ENCODE data around the gene YAF2. TPM values are rescaled to one million over a fixed set of nuclear protein-coding genes. Genes with fewer than 3 reads are reported as not detected.
"Not testable (repeated sequence)": the region's sequence is repeated elsewhere in the genome, so short reads cannot be mapped to it uniquely, and the experiment has no call there.

Gene YAF2
- total RNA-seq, 1 donor from 2014 or later, result 18.0 TPM

DNA sequence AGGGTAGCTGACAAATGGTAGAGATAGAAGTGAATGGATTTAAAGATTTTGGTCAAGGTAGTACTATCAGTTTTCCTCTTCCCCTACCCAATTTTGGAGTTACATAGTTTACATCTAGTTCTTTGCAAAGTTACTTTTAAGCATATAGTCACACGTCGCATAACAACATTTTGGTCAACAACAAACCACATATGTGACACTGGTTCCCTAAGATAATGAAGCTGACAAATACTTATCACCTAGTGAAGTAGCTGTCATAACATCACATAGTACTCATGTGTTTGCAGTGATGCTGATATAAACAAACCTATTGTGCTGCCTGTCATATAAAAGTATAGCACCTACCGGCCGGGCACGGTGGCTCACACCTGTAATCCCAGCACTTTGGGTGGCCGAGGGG lies 45.4 kb downstream of the YAF2 start:
- no peak for ATAC-seq

DNA sequence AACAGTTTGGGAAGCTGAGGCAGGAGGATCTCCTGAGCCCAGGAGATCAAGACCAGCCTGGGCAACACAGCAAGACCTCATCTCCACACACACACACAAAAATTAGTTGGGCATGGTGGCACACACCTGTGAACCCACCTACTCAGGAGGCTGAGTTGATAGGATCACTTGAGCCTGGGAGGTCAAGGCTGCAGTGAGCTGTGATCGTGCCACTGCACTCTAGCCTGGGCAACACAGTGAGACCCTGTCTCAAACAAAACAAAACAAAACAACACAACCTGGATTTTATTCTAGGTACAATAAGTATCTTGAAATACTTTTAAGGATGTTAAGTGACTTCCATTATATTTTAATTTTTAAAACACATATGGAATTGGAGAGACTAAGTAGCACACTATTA lies 45.8 kb downstream of the YAF2 start:
- no peak for ATAC-seq

DNA sequence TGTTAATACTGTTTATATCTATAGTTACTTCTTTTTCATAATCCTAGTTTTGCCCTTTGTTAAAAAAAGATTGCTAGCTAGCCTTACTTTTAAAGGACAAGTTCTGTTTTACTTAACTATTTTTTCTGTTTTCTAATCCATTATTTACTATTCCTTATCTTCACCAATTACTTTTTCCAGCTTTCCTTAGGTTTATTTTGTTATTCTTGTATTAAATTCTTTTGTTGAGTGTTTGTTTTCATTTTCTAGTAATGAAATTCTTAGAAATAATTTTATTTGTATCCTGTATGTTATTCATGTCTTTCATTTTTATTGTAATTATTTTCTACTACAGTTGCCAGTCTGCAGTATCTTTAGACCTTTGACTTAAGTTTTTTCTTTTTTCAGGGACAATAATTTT lies 47.7 kb downstream of the YAF2 start:
- no peak for ATAC-seq

DNA sequence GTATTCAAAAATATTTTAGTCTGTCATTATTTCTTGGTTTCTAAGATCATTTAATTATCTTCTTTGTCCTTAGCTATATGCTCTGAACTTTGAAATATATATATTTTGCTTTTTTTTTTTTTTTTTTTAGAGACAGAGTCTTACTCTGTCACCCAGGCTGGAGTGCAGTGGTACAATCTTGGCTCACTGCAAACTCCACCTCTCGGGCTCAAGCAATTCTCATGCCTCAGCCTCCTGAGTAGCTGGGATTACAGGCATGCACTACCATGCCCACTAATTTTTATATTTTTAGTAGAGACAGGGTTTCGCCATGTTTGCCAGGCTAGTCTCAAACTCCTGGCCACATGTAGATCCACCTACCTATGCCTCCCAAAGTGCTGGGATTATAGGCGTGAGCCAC lies 49.8 kb downstream of the YAF2 start:
- ATAC-seq, result not testable (repeated sequence)

DNA sequence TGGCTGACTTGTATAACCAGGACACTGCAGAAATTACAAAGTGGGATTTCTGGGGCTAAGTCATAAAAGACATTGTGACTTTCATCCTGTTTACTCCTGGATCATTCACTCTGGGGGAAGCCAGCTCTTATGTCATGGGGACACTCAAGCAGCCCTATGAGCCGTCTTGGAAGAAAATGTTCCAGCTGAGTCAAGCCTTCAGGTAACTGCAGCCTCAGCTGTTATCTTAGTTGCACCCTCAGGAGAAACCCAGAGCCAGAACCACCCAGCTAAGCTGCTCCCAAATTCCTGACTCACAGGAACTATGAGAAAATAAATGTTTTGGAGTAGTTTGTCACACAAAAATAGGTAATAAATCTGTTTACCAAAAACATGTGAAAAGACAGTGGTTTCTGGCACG lies 50.2 kb downstream of the YAF2 start:
- no peak for ATAC-seq

DNA sequence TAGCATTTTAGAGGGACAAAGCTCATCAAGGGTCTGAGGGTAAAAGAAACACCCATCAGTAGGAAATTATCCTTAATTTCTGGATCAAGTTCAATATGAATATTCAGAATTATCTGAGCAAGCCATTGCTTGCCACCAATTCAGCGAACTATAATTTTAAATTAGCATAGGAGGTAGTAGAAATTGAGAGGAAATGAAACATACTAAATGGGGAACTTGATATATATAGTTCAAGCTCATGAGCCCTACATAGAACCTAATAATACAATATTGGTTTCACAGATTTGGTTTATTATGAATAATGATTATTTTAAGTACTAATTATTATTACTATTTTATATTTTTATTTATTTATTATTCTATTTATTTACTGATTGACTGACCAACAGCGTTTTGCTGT lies 51.3 kb downstream of the YAF2 start:
- ATAC-seq, result no peak

DNA sequence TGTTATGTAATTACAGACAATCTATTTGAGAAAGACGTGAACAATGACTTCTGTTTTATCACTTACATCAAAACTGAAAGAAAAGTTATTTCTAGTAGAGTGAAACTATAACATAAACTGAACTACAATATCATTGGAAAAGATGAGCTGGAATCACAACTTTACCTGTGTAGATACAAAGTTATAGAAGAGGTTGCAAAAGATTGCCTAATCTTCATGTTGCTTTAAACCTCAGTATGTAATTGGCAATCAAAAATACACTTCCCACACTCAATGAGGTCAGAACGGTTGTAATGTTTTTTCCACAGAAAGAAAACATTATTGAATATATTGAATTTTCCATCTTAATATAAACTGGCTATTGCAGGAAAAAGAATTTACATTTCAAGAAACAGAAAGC lies 55.7 kb downstream of the YAF2 start:
- no peak for ATAC-seq

DNA sequence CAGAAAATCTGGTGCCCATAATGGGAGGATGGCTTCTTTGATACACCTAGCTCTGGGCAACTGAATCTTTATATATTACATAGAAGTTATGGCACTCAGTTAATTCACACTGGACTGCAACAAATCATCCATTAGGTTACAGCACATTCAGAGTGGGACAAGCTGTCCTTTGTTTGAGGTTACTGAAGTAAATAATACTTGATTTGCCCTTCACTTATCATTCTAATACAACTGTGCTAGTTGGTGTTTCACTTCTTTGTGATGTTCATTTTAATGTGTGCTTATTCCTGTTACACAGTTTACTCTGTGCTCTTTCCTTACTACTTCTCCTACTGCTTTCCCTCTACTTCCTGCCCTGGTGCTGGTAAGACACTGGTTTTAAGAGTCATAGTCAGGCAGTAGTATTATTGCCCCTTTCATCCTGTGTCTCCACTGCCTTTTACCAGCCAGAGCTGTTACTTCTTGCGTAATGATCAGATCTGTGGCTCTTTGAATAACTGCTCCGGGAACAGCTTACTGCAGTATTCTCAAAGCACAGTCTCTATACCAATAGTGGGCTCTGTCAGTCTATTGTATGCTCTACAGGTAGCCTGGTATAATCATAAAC lies 57.0 kb downstream of the YAF2 start:
- ATAC-seq, result no peak

DNA sequence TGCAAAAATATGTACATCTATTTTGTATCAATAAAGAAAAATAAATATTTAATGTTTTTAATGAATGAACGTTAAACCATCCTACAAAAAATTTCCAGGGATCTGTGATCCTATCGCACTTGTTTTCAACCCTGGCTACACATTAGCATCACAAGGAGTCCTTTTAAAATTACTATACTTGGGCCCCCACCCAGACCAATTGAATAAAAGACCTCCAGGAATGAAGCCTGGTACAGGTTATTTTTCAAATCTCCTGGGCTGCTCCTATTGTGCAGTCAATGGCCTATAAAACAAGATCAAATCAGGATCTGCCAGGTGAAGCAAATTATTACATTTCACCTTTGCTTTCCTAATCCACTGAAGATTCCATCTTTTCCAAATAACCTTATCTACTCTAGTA lies 59.9 kb downstream of the YAF2 start:
- no peak for ATAC-seq

DNA sequence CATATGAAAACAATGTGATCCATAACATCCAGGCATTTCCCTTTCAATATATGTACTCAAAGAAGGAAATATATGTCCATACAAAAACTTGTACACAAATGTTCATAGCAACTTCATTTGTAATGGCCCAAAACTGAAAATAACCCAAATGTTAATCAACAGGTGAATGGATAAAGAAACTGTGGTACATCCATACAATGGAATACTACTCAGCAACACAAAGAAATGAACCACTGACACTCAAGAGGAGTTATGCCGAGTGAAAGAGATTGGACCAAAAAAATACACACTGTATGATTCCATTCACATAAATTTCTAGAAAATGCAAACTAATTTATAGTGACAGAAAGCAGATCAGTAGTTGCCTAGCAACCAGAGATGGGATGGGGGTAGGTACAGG lies 63.1 kb downstream of the YAF2 start:
- ATAC-seq, result no peak

DNA sequence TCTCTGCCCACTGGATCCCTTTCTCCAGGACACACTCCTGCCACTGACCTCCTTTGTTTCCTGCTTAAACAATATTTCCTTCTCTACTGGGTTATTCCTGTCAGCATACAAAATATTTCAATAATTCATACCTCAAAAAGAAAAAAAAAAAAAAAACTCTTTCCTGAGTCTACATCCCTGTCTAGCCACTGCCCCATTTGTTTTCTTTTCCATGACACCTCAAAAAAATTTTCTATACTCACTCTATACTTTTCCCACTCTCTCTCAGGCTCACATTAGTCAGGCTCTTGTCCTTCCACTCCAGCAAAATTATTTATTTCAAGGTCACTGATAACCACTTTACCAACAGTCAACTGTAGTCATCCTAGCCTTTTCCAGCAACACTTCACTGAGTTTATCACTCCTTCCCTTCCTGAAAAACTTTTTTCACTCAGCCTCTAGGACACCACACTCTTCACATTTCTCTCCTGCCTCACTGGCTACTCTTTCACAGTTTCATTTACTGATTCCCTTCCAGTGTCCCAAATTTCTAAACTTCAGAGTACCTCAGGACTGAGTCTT lies 64.0 kb downstream of the YAF2 start:
- no peak for ATAC-seq

DNA sequence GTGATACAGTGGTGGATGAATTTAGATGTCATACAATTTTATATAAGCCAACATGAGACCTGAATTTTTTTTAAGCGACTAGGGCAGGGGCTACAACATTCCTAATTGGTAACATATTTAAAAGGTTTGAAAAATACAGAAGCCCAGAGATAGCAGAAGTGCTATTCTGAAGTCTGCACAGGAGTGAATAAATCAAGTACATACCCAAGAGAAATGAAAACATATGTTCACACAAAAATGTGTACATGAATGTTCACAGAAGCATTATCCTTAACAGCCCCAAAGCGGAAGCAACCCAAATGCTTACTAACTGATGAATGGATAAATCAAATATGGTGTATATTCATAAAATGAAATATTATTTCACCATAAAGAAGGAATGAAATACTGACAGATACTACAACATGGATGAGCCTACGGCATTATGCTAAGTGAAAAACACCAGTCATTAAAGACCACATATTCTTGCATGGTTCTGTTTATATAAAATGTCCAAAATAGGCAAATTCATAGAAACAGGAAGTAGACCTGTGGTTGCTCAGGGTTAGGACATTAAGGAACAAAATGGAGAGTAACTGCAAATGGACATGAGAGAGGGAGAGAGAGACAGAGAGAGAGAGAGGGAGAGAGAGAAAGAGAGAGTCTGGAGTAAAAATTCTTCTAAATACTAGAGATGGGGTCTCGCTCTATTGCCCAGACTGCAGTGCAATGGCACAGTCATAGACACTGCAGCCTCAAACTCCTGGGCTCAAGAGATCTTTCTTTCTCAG lies 65.4 kb downstream of the YAF2 start:
- no peak for ATAC-seq

DNA sequence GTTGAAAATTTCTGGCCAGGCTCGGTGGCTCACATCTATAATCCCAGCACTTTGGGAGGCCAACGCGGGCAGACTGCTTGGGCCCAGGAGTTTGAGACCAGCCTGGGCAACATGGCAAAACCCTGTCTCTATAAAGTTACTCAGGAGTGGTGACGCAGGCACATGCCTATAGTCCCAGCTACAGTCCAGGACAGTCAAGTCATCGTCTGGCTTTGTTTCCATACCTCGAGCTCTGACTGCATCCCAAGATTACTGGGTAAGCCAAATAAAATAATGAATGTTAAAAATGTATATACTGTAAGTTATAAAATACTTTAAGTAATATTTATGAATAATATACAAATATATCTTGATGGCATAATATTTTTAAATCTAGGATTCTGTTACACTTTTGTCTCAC lies 70.3 kb downstream of the YAF2 start:
- ATAC-seq, result no peak

DNA sequence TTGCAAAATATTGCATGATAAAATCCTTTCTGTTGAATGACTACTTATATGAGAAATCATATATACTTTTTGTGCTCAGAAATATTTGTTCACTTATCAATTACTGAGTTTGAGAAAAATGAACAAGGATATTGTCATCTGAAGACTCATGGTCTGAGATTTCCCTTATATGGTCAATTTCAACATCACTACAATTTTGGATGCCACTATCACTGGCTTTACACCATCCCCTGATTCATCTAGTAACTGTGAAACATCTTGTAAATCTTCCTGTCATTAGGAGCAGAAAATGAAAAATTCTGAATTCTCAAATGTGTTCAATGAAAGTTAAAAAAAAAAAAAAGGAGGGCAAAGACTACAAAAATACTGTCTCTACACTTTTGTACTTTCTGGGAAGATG lies 71.5 kb downstream of the YAF2 start:
- no peak for ATAC-seq

DNA sequence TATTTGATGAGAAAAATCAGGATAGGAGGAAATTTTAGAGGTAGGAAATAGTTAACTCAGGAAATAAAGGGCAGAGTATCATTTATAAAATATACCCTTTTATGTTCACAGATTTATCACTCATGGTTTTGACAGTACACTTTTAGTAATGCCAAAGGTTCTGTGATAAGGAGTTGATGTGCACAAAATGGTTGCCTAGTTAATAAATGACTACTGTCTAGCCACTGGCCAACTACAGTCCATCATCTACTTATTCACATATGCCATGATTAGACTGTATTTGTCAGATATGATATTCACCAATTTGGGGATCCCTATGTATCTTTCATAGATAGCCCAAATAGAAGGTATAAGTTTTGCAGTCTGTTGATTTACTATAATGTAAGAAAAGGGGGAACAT lies 74.1 kb downstream of the YAF2 start:
- no peak for ATAC-seq

DNA sequence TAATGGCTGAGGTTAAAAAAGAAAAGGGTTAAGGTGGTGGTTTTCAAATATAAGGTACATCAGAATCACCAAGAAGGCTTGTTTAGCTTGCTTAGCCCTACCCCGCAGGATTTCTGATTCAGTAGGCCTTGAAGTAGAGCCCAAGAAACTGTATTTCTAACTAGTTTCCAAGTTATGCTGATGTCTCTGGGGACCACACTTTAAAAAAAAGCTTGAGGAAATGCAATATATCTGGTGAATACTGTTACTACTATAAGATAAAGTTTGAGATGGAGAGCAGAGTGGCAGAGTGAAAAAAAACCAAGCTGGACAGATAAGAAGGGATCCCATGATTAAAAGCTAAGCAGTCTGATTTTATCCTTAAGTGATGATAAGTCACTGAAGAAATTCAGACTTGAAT lies 75.1 kb downstream of the YAF2 start:
- ATAC-seq, result no peak

DNA sequence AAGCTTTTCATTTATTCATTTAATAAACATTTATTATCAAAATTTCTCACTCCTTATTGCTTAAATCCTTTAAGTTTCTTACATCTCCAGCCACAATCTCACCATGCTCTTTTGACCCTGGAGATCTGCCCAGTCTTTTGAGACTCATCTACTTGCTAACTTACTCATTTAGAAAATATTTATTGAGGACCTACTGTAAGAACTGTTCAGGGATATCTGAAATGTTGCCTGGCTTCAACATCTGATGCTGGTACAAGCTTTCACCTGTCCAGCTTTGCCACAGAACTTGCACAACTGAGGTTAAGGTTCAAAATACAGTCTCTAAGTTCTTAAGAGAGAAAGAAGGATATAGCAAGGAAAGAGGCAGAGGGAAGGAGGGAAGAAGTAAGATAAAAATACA lies 75.9 kb downstream of the YAF2 start:
- no peak for ATAC-seq

DNA sequence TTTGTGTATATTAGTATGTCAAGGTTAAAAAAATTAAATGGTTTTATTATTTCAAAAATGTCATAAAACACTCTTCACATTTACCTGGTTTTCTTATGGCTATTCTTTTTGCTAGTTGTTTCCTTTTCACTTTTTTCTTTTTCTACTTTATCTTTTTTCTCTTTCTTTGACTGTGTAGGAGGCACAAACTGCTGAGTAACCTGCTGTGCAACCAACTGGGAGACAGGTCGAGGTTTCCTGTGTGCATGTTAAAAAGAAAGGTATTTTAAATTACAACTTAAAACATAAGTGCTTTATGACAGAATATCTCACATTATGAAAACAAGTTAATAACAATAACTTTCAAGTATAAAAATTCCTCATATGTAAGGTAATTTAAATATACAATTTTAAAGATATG lies 76.5 kb downstream of the YAF2 start:
- no peak for ATAC-seq

DNA sequence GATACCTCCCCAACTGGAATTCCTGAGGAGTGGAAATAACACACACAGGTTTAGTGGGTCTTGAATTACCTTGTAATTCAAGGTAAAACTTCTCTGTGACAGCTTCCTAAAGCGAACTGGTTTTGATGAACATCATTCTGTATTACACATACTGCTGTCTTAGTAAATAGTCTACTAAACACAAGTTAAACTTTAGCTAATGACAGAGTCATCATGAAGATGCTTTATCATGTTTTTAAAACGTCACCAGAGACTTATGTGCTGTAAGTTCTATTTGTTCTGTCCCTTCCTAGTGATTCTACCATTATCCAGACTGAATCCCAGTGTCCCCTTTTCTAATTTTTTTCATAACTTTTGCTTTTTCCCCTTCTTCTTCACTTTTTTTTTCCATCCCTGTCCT lies 81.8 kb downstream of the YAF2 start:
- no peak for ATAC-seq

DNA sequence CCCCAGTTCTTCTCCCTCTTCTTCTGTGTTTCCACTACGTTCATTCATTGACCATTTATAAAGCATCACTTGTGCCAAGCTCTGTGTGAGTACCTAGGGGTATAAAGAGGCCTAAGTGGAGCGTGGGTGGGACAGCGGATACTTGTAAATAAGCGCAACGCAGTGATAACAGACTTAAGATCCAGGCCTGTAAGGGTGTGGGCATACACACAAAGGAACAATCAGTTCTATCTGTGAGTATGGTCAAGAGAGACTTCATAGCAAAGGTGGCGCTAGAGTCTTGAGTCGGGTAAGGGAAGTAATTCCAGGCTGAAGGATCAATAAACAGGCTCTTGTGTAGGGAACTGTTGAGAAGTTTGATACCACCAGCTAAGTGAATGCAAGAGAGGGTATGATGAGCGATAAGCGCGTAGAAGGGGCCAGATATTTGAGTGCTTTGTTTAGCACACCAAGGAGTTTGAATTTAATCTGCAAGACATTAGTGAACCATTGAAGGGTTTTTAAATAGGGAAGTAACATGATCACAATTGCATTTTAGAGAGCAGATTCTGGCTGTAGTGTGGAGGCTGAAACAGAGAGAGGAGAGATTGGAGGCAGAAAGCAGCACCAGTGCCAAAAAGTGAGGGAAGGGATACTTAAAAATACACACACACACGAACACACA lies 92.4 kb downstream of the YAF2 start:
- no peak for ATAC-seq

DNA sequence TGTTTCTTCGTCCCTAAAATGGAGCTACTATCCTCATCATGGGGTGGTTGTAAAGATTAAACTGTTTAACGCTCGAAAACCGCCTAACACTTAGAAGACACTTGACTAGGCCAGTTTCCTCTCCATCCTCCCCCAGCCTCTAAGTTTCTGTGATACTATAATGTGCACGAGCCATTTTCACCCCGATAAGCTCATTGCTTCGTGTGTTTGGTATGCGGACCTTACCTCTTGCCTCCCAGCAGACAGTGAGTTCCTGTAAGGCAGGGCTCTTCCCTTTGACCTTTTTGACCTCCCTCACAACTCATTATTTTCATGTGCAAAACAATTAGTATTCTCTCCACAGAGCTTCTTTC lies 92.9 kb downstream of the YAF2 start:
- peak; percentile 4 for ATAC-seq

DNA sequence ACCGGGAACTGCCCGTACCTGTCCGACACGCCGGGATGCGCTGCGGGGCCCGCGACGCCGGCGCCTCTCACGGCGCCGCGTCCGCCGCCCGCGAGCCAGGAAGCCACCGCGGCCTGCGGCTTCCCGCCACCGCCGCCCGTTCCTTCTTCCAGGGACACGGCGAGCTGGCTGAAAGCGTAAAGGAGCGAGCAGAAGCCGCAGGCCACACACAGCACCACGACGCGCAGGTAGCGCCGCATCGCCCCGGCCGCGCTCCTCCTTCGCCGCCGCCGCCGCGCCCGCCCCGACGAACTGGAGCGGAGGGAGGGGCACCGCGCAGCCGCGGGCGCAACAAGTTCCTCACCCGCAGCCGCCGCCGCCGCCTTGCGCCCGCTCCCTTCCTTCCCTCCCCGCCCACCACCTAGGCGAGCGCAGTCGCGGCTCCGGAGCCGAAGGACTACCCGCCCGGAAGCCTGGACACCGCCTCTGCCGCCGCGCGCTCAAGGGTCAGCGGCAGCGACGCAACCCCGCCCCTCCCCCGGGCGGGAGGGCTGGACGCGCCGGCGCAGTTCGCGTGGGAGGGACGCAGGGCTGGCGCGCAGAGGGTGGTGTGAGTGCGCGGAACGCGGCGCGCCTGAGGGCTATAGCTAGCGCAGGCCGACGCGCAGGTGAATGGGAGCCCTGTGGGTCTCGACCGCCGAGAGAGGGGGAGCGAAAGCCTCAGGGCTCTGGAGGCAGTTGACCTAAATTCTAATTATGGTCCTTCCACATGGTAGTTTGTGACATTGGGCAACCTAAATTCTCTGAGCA lies 93.4 kb downstream of the YAF2 start, which contains the start of gene GXYLT1:
GXYLT1 (minus strand) TSS at position 467 of the 789 bp plus-strand sequence; CDS start at position 239, 228 bp downstream.
- peak; percentile 97 for ATAC-seq

DNA sequence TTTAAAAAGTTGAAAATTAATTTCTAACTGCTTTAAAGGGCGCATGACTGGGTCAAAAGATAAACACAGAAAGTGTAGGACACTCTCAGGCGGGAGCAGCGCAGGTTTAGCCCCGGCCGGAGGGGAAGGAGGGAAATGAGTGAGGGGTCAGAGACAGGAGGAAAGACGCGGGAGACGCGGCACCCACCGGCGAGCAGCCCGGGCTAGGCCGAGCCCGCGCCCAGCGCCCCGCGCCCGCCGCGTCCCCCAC lies 94.0 kb downstream of the YAF2 start:
- no peak for ATAC-seq
